Measurements from ENCODE around the gene SH3PXD2A. TPM values are rescaled to one million over a fixed set of nuclear protein-coding genes. Genes with fewer than 3 reads are reported as not detected.

SH3PXD2A gene
- total RNA-seq, 1 experiment from 2014 or later = 54.9 TPM

DNA sequence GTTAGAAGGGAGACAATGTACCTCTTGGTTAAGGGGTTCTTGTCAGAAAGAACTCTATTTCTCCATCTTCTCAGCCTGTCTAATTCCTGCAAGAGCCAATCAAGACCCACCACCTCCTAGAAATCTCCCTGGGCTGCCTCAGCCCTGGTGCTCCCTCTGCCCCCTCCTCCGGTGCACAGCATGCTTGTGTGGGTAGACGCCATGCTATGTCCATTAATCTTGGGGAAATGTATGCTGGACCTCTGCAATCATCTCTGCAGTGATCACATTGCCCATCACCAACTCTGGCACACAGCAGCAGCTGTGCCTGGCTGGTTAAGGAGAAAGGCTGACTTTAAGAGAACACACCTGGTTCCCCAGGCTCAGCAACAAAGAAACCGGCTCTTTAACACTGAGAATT is 37.3 kb downstream of the SH3PXD2A start:
- POLR2A ChIA-PET (ENCODE audit: low non-redundant PET) = no interaction called here
- DNase-seq (ENCODE audit: low spot score) = no peak
- peaks cover 59% of the 10 kb centered on the region for H3K4me1 ChIP-seq (ENCODE audit: insufficient read depth, low read length, poor library complexity, severe bottlenecking)
- CTCF ChIA-PET = no interaction called here
- no peaks in the 10 kb centered on the region for H3K27me3 ChIP-seq (replicated peaks; ENCODE audit: insufficient read depth, low read depth, low read length, poor library complexity)
- no peaks in the 10 kb centered on the region for H3K9me3 ChIP-seq (ENCODE audit: low read depth, low read length, poor library complexity, severe bottlenecking)
- no peak overlapping the region for H3K27ac ChIP-seq (ENCODE audit: low read depth, low read length, poor library complexity, severe bottlenecking)
- H3K4me3 ChIP-seq (ENCODE audit: low read depth, low read length, poor library complexity, severe bottlenecking) = no peak overlapping the region
- no peak for TF ChIP-seq EZH2 (IDR thresholded peaks at IDR 0.05; ENCODE audit: borderline replicate concordance, low read depth, low read length, poor library complexity, severe bottlenecking)
- TF ChIP-seq, protein P1, sequence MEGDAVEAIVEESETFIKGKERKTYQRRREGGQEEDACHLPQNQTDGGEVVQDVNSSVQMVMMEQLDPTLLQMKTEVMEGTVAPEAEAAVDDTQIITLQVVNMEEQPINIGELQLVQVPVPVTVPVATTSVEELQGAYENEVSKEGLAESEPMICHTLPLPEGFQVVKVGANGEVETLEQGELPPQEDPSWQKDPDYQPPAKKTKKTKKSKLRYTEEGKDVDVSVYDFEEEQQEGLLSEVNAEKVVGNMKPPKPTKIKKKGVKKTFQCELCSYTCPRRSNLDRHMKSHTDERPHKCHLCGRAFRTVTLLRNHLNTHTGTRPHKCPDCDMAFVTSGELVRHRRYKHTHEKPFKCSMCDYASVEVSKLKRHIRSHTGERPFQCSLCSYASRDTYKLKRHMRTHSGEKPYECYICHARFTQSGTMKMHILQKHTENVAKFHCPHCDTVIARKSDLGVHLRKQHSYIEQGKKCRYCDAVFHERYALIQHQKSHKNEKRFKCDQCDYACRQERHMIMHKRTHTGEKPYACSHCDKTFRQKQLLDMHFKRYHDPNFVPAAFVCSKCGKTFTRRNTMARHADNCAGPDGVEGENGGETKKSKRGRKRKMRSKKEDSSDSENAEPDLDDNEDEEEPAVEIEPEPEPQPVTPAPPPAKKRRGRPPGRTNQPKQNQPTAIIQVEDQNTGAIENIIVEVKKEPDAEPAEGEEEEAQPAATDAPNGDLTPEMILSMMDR (conservative IDR thresholded peaks at IDR 0.05; ENCODE audit: low read depth, low read length) = no peak
- intact Hi-C loops (cut with micrococcal nuclease; ENCODE audit: unreplicated experiment) = no loop called here
- H3K36me3 ChIP-seq (ENCODE audit: insufficient read depth, low read length, poor library complexity, severe bottlenecking) = no peaks in the 10 kb centered on the region
- no TSS peak for BruUV-seq (replicated peaks)

DNA sequence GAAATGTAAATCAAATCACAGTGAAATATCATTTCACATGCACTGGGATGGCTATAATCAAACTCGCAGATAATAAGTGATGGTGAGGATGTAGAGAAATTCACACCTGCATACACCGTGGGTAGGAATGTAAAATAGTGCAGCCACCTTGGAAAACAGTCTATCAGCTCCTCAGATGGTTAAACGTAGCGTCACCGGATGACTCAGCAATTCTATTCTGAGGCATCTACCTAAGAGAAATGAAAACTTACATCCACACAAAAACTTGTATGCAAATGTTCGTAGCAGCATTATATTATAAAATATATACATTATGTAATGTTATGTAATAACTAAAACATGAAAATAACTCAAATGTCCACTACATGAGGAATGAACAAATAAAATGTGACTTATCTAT is 38.9 kb downstream of the SH3PXD2A start:
- ChIA-PET CTCF (no interaction called here), POLR2A (ENCODE audit: low non-redundant PET) (no interaction called here)
- intact Hi-C loops (cut with micrococcal nuclease; ENCODE audit: unreplicated experiment) = no loop called here
- TF ChIP-seq, protein P1 (conservative IDR thresholded peaks at IDR 0.05; ENCODE audit: low read depth, low read length) = no peak
- TF ChIP-seq EZH2 (IDR thresholded peaks at IDR 0.05; ENCODE audit: borderline replicate concordance, low read depth, low read length, poor library complexity, severe bottlenecking) = no peak
- DNase-seq (ENCODE audit: low spot score) = no peak
- H3K36me3 ChIP-seq (ENCODE audit: insufficient read depth, low read length, poor library complexity, severe bottlenecking) = no peaks in the 10 kb centered on the region
- no peak overlapping the region for H3K27ac ChIP-seq (ENCODE audit: low read depth, low read length, poor library complexity, severe bottlenecking)
- no peaks in the 10 kb centered on the region for H3K9me3 ChIP-seq (ENCODE audit: low read depth, low read length, poor library complexity, severe bottlenecking)
- no peak overlapping the region for H3K4me3 ChIP-seq (ENCODE audit: low read depth, low read length, poor library complexity, severe bottlenecking)
- no peaks in the 10 kb centered on the region for H3K27me3 ChIP-seq (replicated peaks; ENCODE audit: insufficient read depth, low read depth, low read length, poor library complexity)
- BruUV-seq (replicated peaks) = no TSS peak
- H3K4me1 ChIP-seq (ENCODE audit: insufficient read depth, low read length, poor library complexity, severe bottlenecking) = peaks cover 48% of the 10 kb centered on the region

DNA sequence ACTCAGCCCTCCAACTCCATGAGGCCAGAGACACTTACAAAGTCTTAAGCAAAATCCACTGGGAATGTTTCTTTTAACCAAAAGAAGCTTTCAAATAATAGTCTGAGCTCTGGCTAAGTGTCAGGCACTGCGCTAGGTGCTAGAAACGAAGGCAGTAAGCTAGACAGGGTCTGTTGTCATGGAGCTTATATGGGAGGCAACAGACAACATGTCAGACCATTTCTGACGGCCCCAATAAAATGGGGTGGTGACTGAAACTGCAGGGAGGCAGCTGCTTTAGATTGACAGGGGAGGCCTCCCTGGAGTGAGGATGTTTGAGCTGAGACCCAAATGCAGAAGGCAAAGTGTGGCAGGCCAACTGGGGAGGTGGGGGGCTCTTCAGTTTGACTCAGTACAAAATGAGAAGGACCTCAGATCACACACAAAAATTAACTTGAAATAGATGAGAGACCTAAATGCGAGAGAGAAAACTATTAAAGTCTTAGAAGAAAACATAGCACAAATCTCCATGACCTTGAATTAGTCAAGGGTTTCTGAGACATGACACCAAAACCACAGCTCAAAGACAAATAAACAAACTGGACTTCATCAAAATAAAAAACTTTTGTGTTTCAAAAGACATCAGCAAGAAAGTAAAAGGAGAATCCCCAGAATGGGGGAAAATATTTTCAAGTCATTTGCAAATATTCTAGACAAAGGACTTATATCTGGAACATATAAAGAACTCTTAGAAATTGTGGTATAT is 40.6 kb downstream of the SH3PXD2A start:
- peaks cover 35% of the 10 kb centered on the region for H3K4me1 ChIP-seq (ENCODE audit: insufficient read depth, low read length, poor library complexity, severe bottlenecking)
- DNase-seq (ENCODE audit: low spot score) = no peak
- H3K36me3 ChIP-seq (ENCODE audit: insufficient read depth, low read length, poor library complexity, severe bottlenecking) = no peaks in the 10 kb centered on the region
- BruUV-seq (replicated peaks) = no TSS peak
- no peak for TF ChIP-seq EZH2 (IDR thresholded peaks at IDR 0.05; ENCODE audit: borderline replicate concordance, low read depth, low read length, poor library complexity, severe bottlenecking)
- TF ChIP-seq, protein P1 (conservative IDR thresholded peaks at IDR 0.05; ENCODE audit: low read depth, low read length) = no peak
- no peak overlapping the region for H3K4me3 ChIP-seq (ENCODE audit: low read depth, low read length, poor library complexity, severe bottlenecking)
- ChIA-PET CTCF (no interaction called here), POLR2A (ENCODE audit: low non-redundant PET) (no interaction called here)
- no peaks in the 10 kb centered on the region for H3K9me3 ChIP-seq (ENCODE audit: low read depth, low read length, poor library complexity, severe bottlenecking)
- intact Hi-C loops (cut with micrococcal nuclease; ENCODE audit: unreplicated experiment) = no loop called here
- no peaks in the 10 kb centered on the region for H3K27me3 ChIP-seq (replicated peaks; ENCODE audit: insufficient read depth, low read depth, low read length, poor library complexity)
- H3K27ac ChIP-seq (ENCODE audit: low read depth, low read length, poor library complexity, severe bottlenecking) = peak overlapping the region; percentile 48
